Smooth muscle cell (in vitro differentiated cells): ENCODE measurements around the gene CCDC194. TPM values are rescaled to one million over a fixed set of nuclear protein-coding genes. Genes with fewer than 3 reads are reported as not detected.

ENCODE experiments used
- DNase-seq: peaks from one replicate; lab custom pipeline; 2025; ENCODE audit not compliant: unreplicated experiment; lab: John Stamatoyannopoulos, UW
- H2AFZ ChIP-seq: fragments of 200-600 bp; sonication (generic); 2 replicates; pipeline ENCODE4 v1.6.0; 2016; ENCODE audit warnings: antibody characterized with exemption, low read depth, mild to moderate bottlenecking
- H3F3A ChIP-seq: fragments of 200-600 bp; sonication (generic); 2 replicates; pipeline ENCODE4 v1.6.0; 2017; ENCODE audit warnings: antibody characterized with exemption, low read depth
- H3K27ac ChIP-seq: fragments of 200-600 bp; sonication (generic); 2 replicates; pipeline ENCODE4 v1.5.1; 2016; ENCODE audit warnings: low read depth, mild to moderate bottlenecking
- H3K27me3 ChIP-seq: fragments of 200-600 bp; sonication (generic); 2 replicates; pipeline ENCODE4 v1.6.1; 2016; ENCODE audit warnings: low read depth, mild to moderate bottlenecking
- H3K36me3 ChIP-seq: fragments of 200-600 bp; sonication (generic); 2 replicates; pipeline ENCODE4 v1.5.1; 2016; ENCODE audit warnings: low read depth
- H3K4me1 ChIP-seq: fragments of 200-600 bp; sonication (generic); 2 replicates; pipeline ENCODE4 v1.5.1; 2016; ENCODE audit warnings: low read depth
- H3K4me2 ChIP-seq: fragments of 200-600 bp; sonication (generic); 2 replicates; pipeline ENCODE4 v1.6.0; 2016; ENCODE audit warnings: mild to moderate bottlenecking
- H3K4me3 ChIP-seq: fragments of 200-600 bp; sonication (generic); 2 replicates; pipeline ENCODE4 v1.5.1; 2016; ENCODE audit warnings: mild to moderate bottlenecking
- H3K79me2 ChIP-seq: fragments of 200-600 bp; sonication (generic); 2 replicates; pipeline ENCODE4 v1.6.0; 2016; ENCODE audit warnings: low read depth, mild to moderate bottlenecking
- H3K9ac ChIP-seq: fragments of 200-600 bp; sonication (generic); 2 replicates; pipeline ENCODE4 v1.6.0; 2016; ENCODE audit warnings: low read depth
- H3K9me3 ChIP-seq: fragments of 200-600 bp; sonication (generic); replicated peaks from 2 replicates; pipeline ENCODE4 v1.5.1; 2016; ENCODE audit warnings: low read depth
- H4K20me1 ChIP-seq: fragments of 200-600 bp; sonication (generic); 2 replicates; pipeline ENCODE4 v1.6.0; 2016; ENCODE audit warnings: low read depth
- WGBS: methylation state at CpG from one replicate; pipeline ENCODE4 v1.1.7; 2016; ENCODE audit warnings: low lambda C conversion rate; 5-methylcytosine and 5-hydroxymethylcytosine counted together
- polyA plus RNA-seq: library from polyadenylated mRNA; unstranded; fragments of >200 nt; fragmentation: Nextera tagmentation; extraction: Ambion mirVana; gene quantifications from 2 replicates; pipeline ENCODE4 v1.2.1, GENCODE V29; 2016
- total RNA-seq: library from RNA; depleted of rRNA; stranded (reverse); fragments of >200 nt; gene quantifications from 2 replicates; pipeline ENCODE4 v1.2.3, GENCODE V29; 2014
- TF ChIP-seq, protein P1 (sequence below): fragments of 200-600 bp; sonication (generic); IDR thresholded peaks from 2 replicates; pipeline ENCODE4 v1.5.1; 2017; ENCODE audit warnings: borderline replicate concordance, mild to moderate bottlenecking, antibody characterized with exemption; ENCODE audit not compliant: insufficient read depth, poor library complexity, severe bottlenecking

The CCDC194 gene
- total and polyA plus RNA-seq, 2 experiments from 2014 or later = not detected

- H3K4me2 ChIP-seq = no peak overlapping the region
- no peak overlapping the region for H3K4me3 ChIP-seq
- no peaks in the 10 kb centered on the region for H4K20me1 ChIP-seq
- H3K27me3 ChIP-seq = no peaks in the 10 kb centered on the region
- TF ChIP-seq, protein P1, sequence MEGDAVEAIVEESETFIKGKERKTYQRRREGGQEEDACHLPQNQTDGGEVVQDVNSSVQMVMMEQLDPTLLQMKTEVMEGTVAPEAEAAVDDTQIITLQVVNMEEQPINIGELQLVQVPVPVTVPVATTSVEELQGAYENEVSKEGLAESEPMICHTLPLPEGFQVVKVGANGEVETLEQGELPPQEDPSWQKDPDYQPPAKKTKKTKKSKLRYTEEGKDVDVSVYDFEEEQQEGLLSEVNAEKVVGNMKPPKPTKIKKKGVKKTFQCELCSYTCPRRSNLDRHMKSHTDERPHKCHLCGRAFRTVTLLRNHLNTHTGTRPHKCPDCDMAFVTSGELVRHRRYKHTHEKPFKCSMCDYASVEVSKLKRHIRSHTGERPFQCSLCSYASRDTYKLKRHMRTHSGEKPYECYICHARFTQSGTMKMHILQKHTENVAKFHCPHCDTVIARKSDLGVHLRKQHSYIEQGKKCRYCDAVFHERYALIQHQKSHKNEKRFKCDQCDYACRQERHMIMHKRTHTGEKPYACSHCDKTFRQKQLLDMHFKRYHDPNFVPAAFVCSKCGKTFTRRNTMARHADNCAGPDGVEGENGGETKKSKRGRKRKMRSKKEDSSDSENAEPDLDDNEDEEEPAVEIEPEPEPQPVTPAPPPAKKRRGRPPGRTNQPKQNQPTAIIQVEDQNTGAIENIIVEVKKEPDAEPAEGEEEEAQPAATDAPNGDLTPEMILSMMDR = peak; percentile 40
- H3F3A ChIP-seq = no peaks in the 10 kb centered on the region
- H3K27ac ChIP-seq = no peak overlapping the region
- no peaks in the 10 kb centered on the region for H3K9me3 ChIP-seq
- no peak overlapping the region for H2AFZ ChIP-seq
- no peaks in the 10 kb centered on the region for H3K4me1 ChIP-seq
- no peaks in the 10 kb centered on the region for H3K79me2 ChIP-seq
- no peaks in the 10 kb centered on the region for H3K36me3 ChIP-seq
- peak; percentile 16 for DNase-seq
- WGBS = 11% methylated on average over 24 of the region's 27 CpGs
- H3K9ac ChIP-seq = no peak overlapping the region
Observed at GRCh38 chr19:17424743-17425365, 30.9 kb upstream of the CCDC194 start.

- Histone ChIP-seq H4K20me1 (no peaks in the 10 kb centered on the region), H3K27ac (no peak overlapping the region), H2AFZ (no peak overlapping the region), H3K79me2 (no peaks in the 10 kb centered on the region), H3K36me3 (no peaks in the 10 kb centered on the region), H3F3A (peaks cover 8% of the 10 kb centered on the region), H3K4me1 (peaks cover 7% of the 10 kb centered on the region), H3K9ac (no peak overlapping the region), H3K4me3 (no peak overlapping the region), H3K27me3 (no peaks in the 10 kb centered on the region), H3K9me3 (no peaks in the 10 kb centered on the region), H3K4me2 (no peak overlapping the region)
- 94% methylated on average over 20 of the region's 20 CpGs for WGBS
- TF ChIP-seq, protein P1 = no peak
- no peak for DNase-seq
Observed at GRCh38 chr19:17423429-17424208, 29.6 kb upstream of the CCDC194 start.

DNA sequence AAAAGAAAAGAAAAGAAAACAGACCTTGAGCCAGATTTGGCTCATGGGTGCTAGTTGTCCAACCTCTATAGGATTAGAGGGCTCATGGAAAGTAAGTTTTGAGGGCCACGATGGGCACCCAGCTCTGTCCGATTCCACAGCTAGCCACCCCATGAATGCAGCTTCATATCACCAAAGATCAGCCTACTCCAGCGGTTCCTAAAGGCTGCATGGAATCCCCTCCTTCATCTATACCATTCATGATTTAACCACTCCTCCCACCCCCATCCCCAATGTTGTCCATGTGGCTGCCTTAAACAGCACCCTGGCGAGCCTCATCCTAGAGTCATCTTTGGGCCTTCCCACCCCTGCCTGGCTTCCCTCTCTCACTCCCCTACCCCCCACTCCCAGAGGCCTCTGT is 27.9 kb upstream of the CCDC194 start:
- 99% methylated on average over 4 of the region's 4 CpGs for WGBS
- no peak for DNase-seq
- H3K9ac ChIP-seq = no peak overlapping the region
- H4K20me1 ChIP-seq = no peaks in the 10 kb centered on the region
- H3K79me2 ChIP-seq = no peaks in the 10 kb centered on the region
- H3F3A ChIP-seq = peaks cover 8% of the 10 kb centered on the region
- H3K4me1 ChIP-seq = peaks cover 7% of the 10 kb centered on the region
- no peak overlapping the region for H3K4me2 ChIP-seq
- no peak overlapping the region for H3K27ac ChIP-seq
- H3K4me3 ChIP-seq = no peak overlapping the region
- no peaks in the 10 kb centered on the region for H3K9me3 ChIP-seq
- H3K27me3 ChIP-seq = no peaks in the 10 kb centered on the region
- no peaks in the 10 kb centered on the region for H3K36me3 ChIP-seq
- H2AFZ ChIP-seq = no peak overlapping the region
- TF ChIP-seq, protein P1 = no peak
